GF-D8 (cell line): ENCODE measurements around the gene GPC6.

ENCODE experiments used
- DNase-seq: peaks from one replicate; lab custom pipeline; 2025; lab: John Stamatoyannopoulos, UW

GPC6 gene

GRCh38 chr13:93268327-93269028 lies 41.9 kb downstream of the GPC6 start:
- DNase-seq, result no peak

GRCh38 chr13:93270769-93271742 lies 44.4 kb downstream of the GPC6 start:
- no peak for DNase-seq

GRCh38 chr13:93279982-93280381 lies 53.4 kb downstream of the GPC6 start:
- DNase-seq, result no peak

GRCh38 chr13:93280688-93281087 lies 54.1 kb downstream of the GPC6 start:
- DNase-seq, result no peak

GRCh38 chr13:93283255-93283654 lies 56.6 kb downstream of the GPC6 start:
- DNase-seq, result no peak

GRCh38 chr13:93284064-93284463 lies 57.5 kb downstream of the GPC6 start:
- DNase-seq, result no peak

GRCh38 chr13:93286047-93286446 lies 59.4 kb downstream of the GPC6 start:
- no peak for DNase-seq

GRCh38 chr13:93289053-93289452 lies 62.4 kb downstream of the GPC6 start:
- no peak for DNase-seq

- no peak for DNase-seq
Measured at GRCh38 chr13:93289842-93290241, 63.2 kb downstream of the GPC6 start.

- no peak for DNase-seq
Measured at GRCh38 chr13:93290503-93290902, 63.9 kb downstream of the GPC6 start.

- DNase-seq, result no peak
Measured at GRCh38 chr13:93292366-93292765, 65.8 kb downstream of the GPC6 start.

- DNase-seq, result no peak
Measured at GRCh38 chr13:93293710-93294109, 67.1 kb downstream of the GPC6 start.

- DNase-seq, result no peak
Measured at GRCh38 chr13:93296584-93296983, 70.0 kb downstream of the GPC6 start.

GRCh38 chr13:93298713-93299112 lies 72.1 kb downstream of the GPC6 start:
- DNase-seq, result no peak

- DNase-seq, result no peak
Measured at GRCh38 chr13:93304134-93304533, 77.5 kb downstream of the GPC6 start.

GRCh38 chr13:93304868-93305613 lies 78.4 kb downstream of the GPC6 start:
- DNase-seq, result no peak

- DNase-seq, result no peak
Measured at GRCh38 chr13:93305886-93306285, 79.3 kb downstream of the GPC6 start.

- no peak for DNase-seq
Measured at GRCh38 chr13:93307136-93307535, 80.5 kb downstream of the GPC6 start.

GRCh38 chr13:93307651-93308050 lies 81.0 kb downstream of the GPC6 start:
- DNase-seq, result no peak

- no peak for DNase-seq
Measured at GRCh38 chr13:93309886-93310523, 83.4 kb downstream of the GPC6 start.

- DNase-seq, result no peak
Measured at GRCh38 chr13:93316841-93317240, 90.2 kb downstream of the GPC6 start.
